Left colon (tissue), 2 donors: ENCODE data around the gene EIF2S3B. TPM values are rescaled to one million over a fixed set of nuclear protein-coding genes. Genes with fewer than 3 reads are reported as not detected.
"Not testable (repeated sequence)": the region's sequence is repeated elsewhere in the genome, so short reads cannot be mapped to it uniquely, and the experiment has no call there.

Experiments used
- ATAC-seq: fragments of 200-7000 bp; cut with Tn5 transposase; one replicate; pipeline ENCODE4 v1.9.1; 2020; ENCODE audit warnings: mild to moderate bottlenecking, moderate library complexity
- DNase-seq, 2 donors: peaks; one replicate each; pipeline ENCODE4 v3.0.0-alpha.2; 2020
- intact Hi-C, 2 donors: fragments of 100-400 bp; cut with DNase I in 1 of 2; cut with micrococcal nuclease in 1 of 2; formaldehyde crosslinking; loops; one replicate each; pipeline versions ENCODE4 v1.11.2 to v1.14.0; 2022; cut with DNase I, micrococcal nuclease
- long read RNA-seq: library from polyadenylated mRNA; unstranded; transcript quantifications from one replicate; pipeline ENCODE4 v2.0.0, GENCODE V29; 2021
- total RNA-seq, 2 donors: library from RNA; stranded (reverse); fragmentation: NEBNext Ultra II Directional; extraction: Animal tissue kit (Norgen Biotek cat#: 25700); gene quantifications; one replicate each; pipeline ENCODE4 v1.2.1, GENCODE V29; 2021
- donor health status: DM: no; HTN: no; CAD: no.
- donor health status: DM: yes; HTN: yes; CAD: no.

The EIF2S3B gene
- total RNA-seq = 1 to 10 TPM in 1 of 2 donors, under 1 TPM in 1; 0.61 to 2.1 TPM
- long read RNA-seq, partial matches to known transcripts = 0 of 1 reads
- long read RNA-seq, other reads (novel, unspliced or antisense) = 1 of 1 reads

GRCh38 chr12:10505620-10506019 is at the start of gene EIF2S3B:
Gene EIF2S3B, plus strand, starts transcription at chr12:10505890. Its CDS starts 13 bp downstream, at chr12:10505903.
- intact Hi-C loops = no loop called here
- DNase-seq = no peak
- no peak for ATAC-seq

GRCh38 chr12:10456856-10457255 is 48.8 kb upstream of the EIF2S3B start:
- DNase-seq = no peak
- intact Hi-C loops = no loop called here
- ATAC-seq = no peak

GRCh38 chr12:10457760-10458159 is 47.9 kb upstream of the EIF2S3B start:
- ATAC-seq (no peak), DNase-seq (no peak)
- intact Hi-C loops = no loop called here

GRCh38 chr12:10466311-10466710 is 39.4 kb upstream of the EIF2S3B start:
- no peak for DNase-seq
- no peak for ATAC-seq
- intact Hi-C loops = no loop called here

- intact Hi-C loops = no loop called here
- no peak for DNase-seq
- ATAC-seq = no peak
These were observed 36.0 kb upstream of the EIF2S3B start for GRCh38 chr12:10469701-10470100.

- DNase-seq, ATAC-seq, intact Hi-C loops: not testable (repeated sequence)
These were observed 32.9 kb upstream of the EIF2S3B start for GRCh38 chr12:10472808-10473207.

GRCh38 chr12:10481901-10482300 is 23.8 kb upstream of the EIF2S3B start:
- ATAC-seq, intact Hi-C loops, DNase-seq: not testable (repeated sequence)

GRCh38 chr12:10487328-10487727 is 18.4 kb upstream of the EIF2S3B start:
- DNase-seq, intact Hi-C loops, ATAC-seq: not testable (repeated sequence)

GRCh38 chr12:10491766-10492165 is 13.9 kb upstream of the EIF2S3B start:
- ATAC-seq = no peak
- intact Hi-C loops = no loop called here

GRCh38 chr12:10497602-10498001 is 8.1 kb upstream of the EIF2S3B start:
- DNase-seq (no peak), ATAC-seq (no peak)
- intact Hi-C loops = no loop called here

More at GRCh38 chr12:10491766-10492165, 13.9 kb upstream of the EIF2S3B start:
- no peak for DNase-seq

GRCh38 chr12:10498042-10498441 is 7.6 kb upstream of the EIF2S3B start:
- DNase-seq = no peak
- intact Hi-C loops = no loop called here
- no peak for ATAC-seq

GRCh38 chr12:10501030-10501429 is 4.7 kb upstream of the EIF2S3B start:
- intact Hi-C loops = no loop called here
- ATAC-seq (no peak), DNase-seq (no peak)

GRCh38 chr12:10503460-10503859 is 2.2 kb upstream of the EIF2S3B start:
- no peak for ATAC-seq
- intact Hi-C loops = no loop called here

GRCh38 chr12:10511756-10512355 is 6.2 kb downstream of the EIF2S3B start:
- DNase-seq = no peak
- intact Hi-C loops = loop anchor here in 1 of 2 donors (10.0 kb wide), 1 partner anchor 257 kb away; no protein-coding TSS in a partner anchor
- no peak for ATAC-seq

More at GRCh38 chr12:10503460-10503859, 2.2 kb upstream of the EIF2S3B start:
- no peak for DNase-seq

- no peak for ATAC-seq
- DNase-seq = no peak
- intact Hi-C loops = loop anchor here in 1 of 2 donors (10.0 kb wide), 1 partner anchor 258 kb away; no protein-coding TSS in a partner anchor
These were observed 7.1 kb downstream of the EIF2S3B start for GRCh38 chr12:10512798-10513197.

- DNase-seq = no peak
- intact Hi-C loops = no loop called here
- ATAC-seq = no peak
These were observed 15.9 kb downstream of the EIF2S3B start for GRCh38 chr12:10521555-10521954.

GRCh38 chr12:10528174-10528953 is 22.7 kb downstream of the EIF2S3B start:
- DNase-seq = no peak
- intact Hi-C loops = no loop called here
- ATAC-seq = peak; percentile 95

- ATAC-seq (peak; percentile 73), DNase-seq (no peak)
- intact Hi-C loops = no loop called here
These were observed 23.9 kb downstream of the EIF2S3B start for GRCh38 chr12:10529603-10530002.

GRCh38 chr12:10537721-10538120 is 32.0 kb downstream of the EIF2S3B start:
- DNase-seq = peak in 1 of 2 donors; percentile 19
- peak; percentile 34 for ATAC-seq
- intact Hi-C loops = no loop called here

GRCh38 chr12:10540776-10541205 is 35.1 kb downstream of the EIF2S3B start:
- DNase-seq (no peak), ATAC-seq (no peak)
- intact Hi-C loops = no loop called here
